Measurements from ENCODE around the gene CACTIN.

DNA sequence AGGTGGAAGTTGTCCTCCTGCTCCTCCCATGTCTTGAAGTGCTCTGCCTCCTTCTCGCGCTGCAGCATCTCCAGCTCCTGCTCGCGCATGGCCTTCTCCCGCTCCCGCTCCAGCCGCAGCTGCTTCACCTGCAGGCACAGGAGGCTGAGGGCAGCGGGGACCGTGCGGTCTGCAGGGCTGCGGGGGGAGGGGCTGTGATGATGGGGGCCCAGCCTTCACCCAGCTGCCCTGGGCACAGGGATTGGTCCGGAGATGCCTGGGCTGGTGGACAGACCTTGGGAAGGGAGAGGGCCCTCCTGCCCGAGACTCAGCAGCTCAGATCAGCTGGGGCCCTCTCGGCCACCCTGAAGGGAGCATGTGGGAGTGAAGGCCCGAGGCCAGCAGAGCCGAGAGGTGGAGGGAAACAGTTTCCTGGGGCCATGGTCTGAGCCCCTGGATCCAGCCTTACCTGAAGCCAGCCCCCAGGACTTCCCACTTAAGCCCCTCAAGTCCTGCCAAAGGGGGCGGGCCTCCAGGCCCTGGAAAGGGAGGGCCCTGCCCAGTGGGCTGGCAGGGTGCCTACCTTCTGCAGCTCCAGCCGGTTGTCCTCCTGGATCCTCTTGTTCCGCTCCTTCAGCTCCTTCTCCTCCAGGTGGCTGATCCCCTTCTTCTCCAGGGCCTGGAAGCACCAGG, 6.3 kb downstream of the CACTIN start:
- TF ChIP-seq, protein P1, sequence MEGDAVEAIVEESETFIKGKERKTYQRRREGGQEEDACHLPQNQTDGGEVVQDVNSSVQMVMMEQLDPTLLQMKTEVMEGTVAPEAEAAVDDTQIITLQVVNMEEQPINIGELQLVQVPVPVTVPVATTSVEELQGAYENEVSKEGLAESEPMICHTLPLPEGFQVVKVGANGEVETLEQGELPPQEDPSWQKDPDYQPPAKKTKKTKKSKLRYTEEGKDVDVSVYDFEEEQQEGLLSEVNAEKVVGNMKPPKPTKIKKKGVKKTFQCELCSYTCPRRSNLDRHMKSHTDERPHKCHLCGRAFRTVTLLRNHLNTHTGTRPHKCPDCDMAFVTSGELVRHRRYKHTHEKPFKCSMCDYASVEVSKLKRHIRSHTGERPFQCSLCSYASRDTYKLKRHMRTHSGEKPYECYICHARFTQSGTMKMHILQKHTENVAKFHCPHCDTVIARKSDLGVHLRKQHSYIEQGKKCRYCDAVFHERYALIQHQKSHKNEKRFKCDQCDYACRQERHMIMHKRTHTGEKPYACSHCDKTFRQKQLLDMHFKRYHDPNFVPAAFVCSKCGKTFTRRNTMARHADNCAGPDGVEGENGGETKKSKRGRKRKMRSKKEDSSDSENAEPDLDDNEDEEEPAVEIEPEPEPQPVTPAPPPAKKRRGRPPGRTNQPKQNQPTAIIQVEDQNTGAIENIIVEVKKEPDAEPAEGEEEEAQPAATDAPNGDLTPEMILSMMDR (IDR thresholded peaks at IDR 0.05): no peak
- TF ChIP-seq POLR2A (IDR thresholded peaks at IDR 0.05; ENCODE audit: low read depth) (no peak), POLR2AphosphoS5 (IDR thresholded peaks at IDR 0.05) (no peak), EP300 (IDR thresholded peaks at IDR 0.05) (no peak)
